GM23338 (cell line): ENCODE data around the gene GLUD1. TPM values are rescaled to one million over a fixed set of nuclear protein-coding genes. Genes with fewer than 3 reads are reported as not detected.

Experiments used
- JUNB ChIP-seq: IDR thresholded peaks from one replicate; pipeline ENCODE4 v1.6.1; 2016; ENCODE audit warnings: antibody characterized with exemption; ENCODE audit not compliant: unreplicated experiment
- polyA plus RNA-seq: library from polyadenylated mRNA; unstranded; fragments of >200 nt; fragmentation: Nextera tagmentation; extraction: Ambion mirVana; gene quantifications from 2 replicates; pipeline ENCODE4 v1.2.1, GENCODE V29; 2016
- small RNA-seq: library from RNA; depleted of rRNA; stranded (forward); fragments of <200 nt; gene quantifications from one replicate; pipeline ENCODE3, GENCODE V24; 2014; ENCODE audit warnings: low replicate concordance
- total RNA-seq: library from RNA; depleted of rRNA; stranded (reverse); fragments of >200 nt; shearing (Covaris generic); gene quantifications from 2 replicates; pipeline ENCODE4 v1.2.3, GENCODE V29; 2014; rRNA removed
- TF ChIP-seq, protein P1 (sequence below): IDR thresholded peaks from 2 replicates; pipeline ENCODE4 v1.6.1; 2016; ENCODE audit warnings: antibody characterized with exemption
- TF ChIP-seq, protein P2 (sequence below): IDR thresholded peaks from one replicate; pipeline ENCODE4 v1.6.1; 2018; ENCODE audit warnings: antibody characterized with exemption; ENCODE audit not compliant: unreplicated experiment
- TF ChIP-seq, protein P3 (sequence below): fragments of 250-450 bp; sonication (Bioruptor Pico); IDR thresholded peaks from 2 replicates; pipeline ENCODE4 v1.5.0; 2020; ENCODE audit warnings: mild to moderate bottlenecking, moderate library complexity

GLUD1 gene
- total and polyA plus RNA-seq, 2 experiments from 2014 or later, result 44.7 to 144 TPM

DNA sequence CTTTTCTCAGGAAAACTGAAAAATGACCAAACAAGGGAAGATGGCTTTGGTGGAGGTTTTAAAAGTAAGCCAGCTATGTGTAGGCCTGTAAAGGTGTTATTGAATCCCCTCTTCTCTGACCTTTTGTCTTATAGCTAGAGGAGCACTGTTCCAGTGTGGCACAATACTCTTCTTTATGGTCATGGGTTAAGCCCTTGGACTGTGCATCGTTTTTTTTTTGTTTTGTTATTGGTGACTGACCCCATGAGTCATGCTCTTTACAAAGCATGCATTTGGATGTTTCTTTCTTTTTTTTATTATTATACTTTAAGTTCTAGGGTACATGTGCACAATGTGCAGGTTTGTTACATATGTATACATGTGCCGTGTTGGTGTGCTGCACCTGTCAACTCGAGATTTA, 94.2 kb downstream of the GLUD1 start (continued):
- TF ChIP-seq, protein P1, sequence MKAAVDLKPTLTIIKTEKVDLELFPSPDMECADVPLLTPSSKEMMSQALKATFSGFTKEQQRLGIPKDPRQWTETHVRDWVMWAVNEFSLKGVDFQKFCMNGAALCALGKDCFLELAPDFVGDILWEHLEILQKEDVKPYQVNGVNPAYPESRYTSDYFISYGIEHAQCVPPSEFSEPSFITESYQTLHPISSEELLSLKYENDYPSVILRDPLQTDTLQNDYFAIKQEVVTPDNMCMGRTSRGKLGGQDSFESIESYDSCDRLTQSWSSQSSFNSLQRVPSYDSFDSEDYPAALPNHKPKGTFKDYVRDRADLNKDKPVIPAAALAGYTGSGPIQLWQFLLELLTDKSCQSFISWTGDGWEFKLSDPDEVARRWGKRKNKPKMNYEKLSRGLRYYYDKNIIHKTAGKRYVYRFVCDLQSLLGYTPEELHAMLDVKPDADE, result no peak
- TF ChIP-seq, protein P2, sequence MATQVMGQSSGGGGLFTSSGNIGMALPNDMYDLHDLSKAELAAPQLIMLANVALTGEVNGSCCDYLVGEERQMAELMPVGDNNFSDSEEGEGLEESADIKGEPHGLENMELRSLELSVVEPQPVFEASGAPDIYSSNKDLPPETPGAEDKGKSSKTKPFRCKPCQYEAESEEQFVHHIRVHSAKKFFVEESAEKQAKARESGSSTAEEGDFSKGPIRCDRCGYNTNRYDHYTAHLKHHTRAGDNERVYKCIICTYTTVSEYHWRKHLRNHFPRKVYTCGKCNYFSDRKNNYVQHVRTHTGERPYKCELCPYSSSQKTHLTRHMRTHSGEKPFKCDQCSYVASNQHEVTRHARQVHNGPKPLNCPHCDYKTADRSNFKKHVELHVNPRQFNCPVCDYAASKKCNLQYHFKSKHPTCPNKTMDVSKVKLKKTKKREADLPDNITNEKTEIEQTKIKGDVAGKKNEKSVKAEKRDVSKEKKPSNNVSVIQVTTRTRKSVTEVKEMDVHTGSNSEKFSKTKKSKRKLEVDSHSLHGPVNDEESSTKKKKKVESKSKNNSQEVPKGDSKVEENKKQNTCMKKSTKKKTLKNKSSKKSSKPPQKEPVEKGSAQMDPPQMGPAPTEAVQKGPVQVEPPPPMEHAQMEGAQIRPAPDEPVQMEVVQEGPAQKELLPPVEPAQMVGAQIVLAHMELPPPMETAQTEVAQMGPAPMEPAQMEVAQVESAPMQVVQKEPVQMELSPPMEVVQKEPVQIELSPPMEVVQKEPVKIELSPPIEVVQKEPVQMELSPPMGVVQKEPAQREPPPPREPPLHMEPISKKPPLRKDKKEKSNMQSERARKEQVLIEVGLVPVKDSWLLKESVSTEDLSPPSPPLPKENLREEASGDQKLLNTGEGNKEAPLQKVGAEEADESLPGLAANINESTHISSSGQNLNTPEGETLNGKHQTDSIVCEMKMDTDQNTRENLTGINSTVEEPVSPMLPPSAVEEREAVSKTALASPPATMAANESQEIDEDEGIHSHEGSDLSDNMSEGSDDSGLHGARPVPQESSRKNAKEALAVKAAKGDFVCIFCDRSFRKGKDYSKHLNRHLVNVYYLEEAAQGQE, result no peak
- TF ChIP-seq, protein P3, sequence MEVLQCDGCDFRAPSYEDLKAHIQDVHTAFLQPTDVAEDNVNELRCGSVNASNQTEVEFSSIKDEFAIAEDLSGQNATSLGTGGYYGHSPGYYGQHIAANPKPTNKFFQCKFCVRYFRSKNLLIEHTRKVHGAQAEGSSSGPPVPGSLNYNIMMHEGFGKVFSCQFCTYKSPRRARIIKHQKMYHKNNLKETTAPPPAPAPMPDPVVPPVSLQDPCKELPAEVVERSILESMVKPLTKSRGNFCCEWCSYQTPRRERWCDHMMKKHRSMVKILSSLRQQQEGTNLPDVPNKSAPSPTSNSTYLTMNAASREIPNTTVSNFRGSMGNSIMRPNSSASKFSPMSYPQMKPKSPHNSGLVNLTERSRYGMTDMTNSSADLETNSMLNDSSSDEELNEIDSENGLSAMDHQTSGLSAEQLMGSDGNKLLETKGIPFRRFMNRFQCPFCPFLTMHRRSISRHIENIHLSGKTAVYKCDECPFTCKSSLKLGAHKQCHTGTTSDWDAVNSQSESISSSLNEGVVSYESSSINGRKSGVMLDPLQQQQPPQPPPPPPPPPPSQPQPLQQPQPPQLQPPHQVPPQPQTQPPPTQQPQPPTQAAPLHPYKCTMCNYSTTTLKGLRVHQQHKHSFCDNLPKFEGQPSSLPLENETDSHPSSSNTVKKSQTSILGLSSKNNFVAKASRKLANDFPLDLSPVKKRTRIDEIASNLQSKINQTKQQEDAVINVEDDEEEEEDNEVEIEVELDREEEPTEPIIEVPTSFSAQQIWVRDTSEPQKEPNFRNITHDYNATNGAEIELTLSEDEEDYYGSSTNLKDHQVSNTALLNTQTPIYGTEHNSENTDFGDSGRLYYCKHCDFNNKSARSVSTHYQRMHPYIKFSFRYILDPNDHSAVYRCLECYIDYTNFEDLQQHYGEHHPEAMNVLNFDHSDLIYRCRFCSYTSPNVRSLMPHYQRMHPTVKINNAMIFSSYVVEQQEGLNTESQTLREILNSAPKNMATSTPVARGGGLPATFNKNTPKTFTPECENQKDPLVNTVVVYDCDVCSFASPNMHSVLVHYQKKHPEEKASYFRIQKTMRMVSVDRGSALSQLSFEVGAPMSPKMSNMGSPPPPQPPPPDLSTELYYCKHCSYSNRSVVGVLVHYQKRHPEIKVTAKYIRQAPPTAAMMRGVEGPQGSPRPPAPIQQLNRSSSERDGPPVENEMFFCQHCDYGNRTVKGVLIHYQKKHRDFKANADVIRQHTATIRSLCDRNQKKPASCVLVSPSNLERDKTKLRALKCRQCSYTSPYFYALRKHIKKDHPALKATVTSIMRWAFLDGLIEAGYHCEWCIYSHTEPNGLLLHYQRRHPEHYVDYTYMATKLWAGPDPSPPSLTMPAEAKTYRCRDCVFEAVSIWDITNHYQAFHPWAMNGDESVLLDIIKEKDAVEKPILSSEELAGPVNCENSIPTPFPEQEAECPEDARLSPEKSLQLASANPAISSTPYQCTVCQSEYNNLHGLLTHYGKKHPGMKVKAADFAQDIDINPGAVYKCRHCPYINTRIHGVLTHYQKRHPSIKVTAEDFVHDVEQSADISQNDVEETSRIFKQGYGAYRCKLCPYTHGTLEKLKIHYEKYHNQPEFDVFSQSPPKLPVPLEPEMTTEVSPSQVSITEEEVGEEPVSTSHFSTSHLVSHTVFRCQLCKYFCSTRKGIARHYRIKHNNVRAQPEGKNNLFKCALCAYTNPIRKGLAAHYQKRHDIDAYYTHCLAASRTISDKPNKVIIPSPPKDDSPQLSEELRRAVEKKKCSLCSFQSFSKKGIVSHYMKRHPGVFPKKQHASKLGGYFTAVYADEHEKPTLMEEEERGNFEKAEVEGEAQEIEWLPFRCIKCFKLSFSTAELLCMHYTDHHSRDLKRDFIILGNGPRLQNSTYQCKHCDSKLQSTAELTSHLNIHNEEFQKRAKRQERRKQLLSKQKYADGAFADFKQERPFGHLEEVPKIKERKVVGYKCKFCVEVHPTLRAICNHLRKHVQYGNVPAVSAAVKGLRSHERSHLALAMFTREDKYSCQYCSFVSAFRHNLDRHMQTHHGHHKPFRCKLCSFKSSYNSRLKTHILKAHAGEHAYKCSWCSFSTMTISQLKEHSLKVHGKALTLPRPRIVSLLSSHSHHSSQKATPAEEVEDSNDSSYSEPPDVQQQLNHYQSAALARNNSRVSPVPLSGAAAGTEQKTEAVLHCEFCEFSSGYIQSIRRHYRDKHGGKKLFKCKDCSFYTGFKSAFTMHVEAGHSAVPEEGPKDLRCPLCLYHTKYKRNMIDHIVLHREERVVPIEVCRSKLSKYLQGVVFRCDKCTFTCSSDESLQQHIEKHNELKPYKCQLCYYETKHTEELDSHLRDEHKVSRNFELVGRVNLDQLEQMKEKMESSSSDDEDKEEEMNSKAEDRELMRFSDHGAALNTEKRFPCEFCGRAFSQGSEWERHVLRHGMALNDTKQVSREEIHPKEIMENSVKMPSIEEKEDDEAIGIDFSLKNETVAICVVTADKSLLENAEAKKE (CRISPR knock-in tag), result no peak
- TF ChIP-seq JUNB, result no peak

Small RNA genes lying within 50 kb of the gene (small RNA-seq; reads per million reads assigned to genes)
- gene AL136982.5, result not detected
- gene FAM25A, result not detected
- gene RNU6-529P, result not detected

Other genes with a start within 250 kb of the GLUD1 start
- gene MMRN2, start 137.2 kb downstream of the GLUD1 start, total RNA-seq, result 1.0 and 2.4 TPM in 2 replicates
- 0.32 and 0.70 TPM in 2 replicates for gene MMRN2, start 137.2 kb downstream of the GLUD1 start, polyA plus RNA-seq
- gene SNCG, start 136.2 kb downstream of the GLUD1 start, total RNA-seq, result 4.0 and 9.6 TPM in 2 replicates
- 17.0 and 18.5 TPM in 2 replicates for gene SNCG, start 136.2 kb downstream of the GLUD1 start, polyA plus RNA-seq
- gene ADIRF, start 126.4 kb downstream of the GLUD1 start, total RNA-seq, result not detected in 2 replicates
- gene ADIRF, start 126.4 kb downstream of the GLUD1 start, polyA plus RNA-seq, result 0.66 and 1.7 TPM in 2 replicates
- not detected in 2 replicates for gene FAM25A, start 74.5 kb downstream of the GLUD1 start, total RNA-seq
- not detected in 2 replicates for gene FAM25A, start 74.5 kb downstream of the GLUD1 start, polyA plus RNA-seq
- gene SHLD2, start 363 bp upstream of the GLUD1 start, total RNA-seq, result 34.2 and 34.6 TPM in 2 replicates
- 11.3 and 13.9 TPM in 2 replicates for gene SHLD2, start 363 bp upstream of the GLUD1 start, polyA plus RNA-seq
- gene NUTM2A, start 130.6 kb upstream of the GLUD1 start, total RNA-seq, result 0.27 TPM in 1 of 2 replicates, not detected in the other
- gene NUTM2A, start 130.6 kb upstream of the GLUD1 start, polyA plus RNA-seq, result 0.21 and 0.27 TPM in 2 replicates